Effector memory CD4-positive, alpha-beta T cell (primary cell): ENCODE results near the gene ZBTB1.
"Not testable (repeated sequence)": the region's sequence is repeated elsewhere in the genome, so short reads cannot be mapped to it uniquely, and the experiment has no call there.

Experiments used
- DNase-seq, 3 donors: peaks; one replicate each; pipeline ENCODE4 v3.0.0-alpha.2; 2020
- H3K27ac ChIP-seq: 2 replicates; pipeline ENCODE4 v1.7.0; 2013; ENCODE audit warnings: mild to moderate bottlenecking, low read length, moderate library complexity; ENCODE audit not compliant: insufficient read depth, poor library complexity, severe bottlenecking
- H3K27me3 ChIP-seq: replicated peaks from 2 replicates; pipeline ENCODE4 v1.7.0; 2013; ENCODE audit warnings: mild to moderate bottlenecking, low read length; ENCODE audit not compliant: insufficient read depth, control insufficient read depth, poor library complexity, severe bottlenecking
- H3K36me3 ChIP-seq: 2 replicates; pipeline ENCODE4 v1.7.0; 2013; ENCODE audit warnings: mild to moderate bottlenecking, low read length, moderate library complexity; ENCODE audit not compliant: control insufficient read depth, insufficient read depth
- H3K4me1 ChIP-seq: 2 replicates; pipeline ENCODE4 v1.7.0; 2013; ENCODE audit warnings: low read length, mild to moderate bottlenecking; ENCODE audit not compliant: control insufficient read depth, insufficient read depth, poor library complexity, severe bottlenecking
- H3K4me3 ChIP-seq: 2 replicates; pipeline ENCODE4 v1.7.0; 2013; ENCODE audit warnings: low read length, low read depth, mild to moderate bottlenecking; ENCODE audit not compliant: insufficient read depth, poor library complexity, severe bottlenecking
- H3K9me3 ChIP-seq: 2 replicates; pipeline ENCODE4 v1.7.0; 2013; ENCODE audit warnings: mild to moderate bottlenecking, low read length, moderate library complexity; ENCODE audit not compliant: control insufficient read depth

ZBTB1 gene

DNA sequence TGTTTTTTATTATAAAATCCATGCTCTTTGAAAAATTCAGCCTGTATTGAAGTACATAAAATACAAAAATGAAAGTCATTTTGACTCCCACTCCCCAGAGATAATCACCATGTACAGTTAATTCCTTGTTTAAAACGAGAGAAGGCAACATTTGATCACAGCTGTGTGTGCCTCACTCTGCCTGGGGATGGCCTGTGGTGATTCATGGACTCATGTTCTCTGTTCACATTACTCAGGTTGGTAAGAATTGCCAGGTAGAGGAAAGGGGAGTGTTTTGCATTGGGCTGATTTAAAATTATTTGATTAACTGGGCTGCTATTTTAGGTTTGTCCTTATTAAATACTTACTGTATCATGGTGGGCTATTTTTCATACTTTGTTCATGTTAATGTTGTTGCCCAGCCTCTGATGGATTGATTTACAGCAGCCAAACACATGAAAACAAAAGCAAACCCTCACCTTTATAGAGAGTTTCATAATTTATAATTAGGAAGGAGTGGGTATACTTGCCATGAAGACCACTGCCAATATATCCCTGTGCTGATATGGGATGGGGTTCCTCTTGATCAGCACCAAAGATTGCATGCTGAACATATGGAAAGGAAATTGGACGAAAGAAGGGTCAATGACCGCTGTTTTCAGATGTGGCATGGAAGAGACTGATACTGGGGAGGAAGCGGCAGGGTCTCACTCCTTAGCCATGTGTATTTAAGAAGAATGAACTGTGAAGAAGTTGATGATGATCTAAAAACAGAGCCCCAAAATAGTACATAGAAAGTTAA lies 3.0 kb downstream of the ZBTB1 start:
- Histone ChIP-seq H3K9me3 (no peaks in the 10 kb centered on the region), H3K4me3 (peak overlapping the region; percentile 69), H3K4me1 (peaks cover 45% of the 10 kb centered on the region), H3K27ac (peak overlapping the region; percentile 45), H3K36me3 (peaks cover 4% of the 10 kb centered on the region), H3K27me3 (no peaks in the 10 kb centered on the region)
- DNase-seq = peak in 1 of 3 donors; percentile 8

DNA sequence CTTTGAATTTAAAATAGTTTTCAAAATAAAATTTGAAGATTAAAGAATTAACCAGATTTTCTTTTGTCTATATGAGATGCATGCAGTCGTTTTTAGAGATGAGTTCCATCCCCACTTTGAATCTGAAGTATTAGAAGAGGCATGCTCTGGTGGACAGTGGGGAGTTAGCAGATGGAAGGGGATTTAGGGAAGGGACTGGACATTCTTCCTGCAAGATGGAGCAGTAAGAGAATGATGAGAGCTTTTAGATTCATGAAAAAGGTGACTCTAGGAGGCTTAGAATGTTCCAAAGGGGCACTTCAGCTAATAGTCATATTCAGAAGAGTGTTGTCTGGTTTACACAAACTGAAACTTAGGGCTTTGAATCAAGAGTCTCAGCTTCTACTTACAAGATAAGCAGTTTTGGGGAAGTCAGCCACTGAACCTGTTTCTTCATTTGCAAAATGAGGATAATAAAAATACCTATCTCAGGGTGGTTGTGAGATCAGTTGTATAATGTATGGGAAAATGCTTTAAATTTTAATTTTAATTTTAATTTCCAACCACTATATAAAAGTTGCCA lies 3.7 kb downstream of the ZBTB1 start:
- no peak for DNase-seq
- Histone ChIP-seq H3K36me3 (peaks cover 4% of the 10 kb centered on the region), H3K27me3 (no peaks in the 10 kb centered on the region), H3K4me3 (no peak overlapping the region), H3K4me1 (peaks cover 51% of the 10 kb centered on the region), H3K9me3 (no peaks in the 10 kb centered on the region), H3K27ac (peak overlapping the region; percentile 17)

DNA sequence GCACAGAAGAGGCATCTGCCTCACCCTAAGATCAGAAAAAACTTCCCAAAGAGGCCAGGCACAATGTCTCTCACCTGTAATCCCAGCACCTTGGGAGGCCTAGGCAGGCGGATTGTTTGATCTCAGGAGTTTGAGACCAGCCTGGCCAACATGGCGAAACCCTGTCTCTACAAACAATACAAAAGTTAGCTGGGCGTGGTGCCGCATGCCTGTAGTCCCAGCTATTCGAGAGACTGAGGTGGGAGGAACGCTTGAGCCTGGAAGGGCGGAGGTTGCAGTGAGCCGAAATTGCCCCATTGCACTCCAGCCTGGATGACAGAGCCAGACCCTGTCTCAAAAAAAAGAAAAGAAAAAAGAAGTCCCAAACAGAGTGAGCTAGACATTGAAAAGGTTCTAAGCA lies 4.5 kb downstream of the ZBTB1 start:
- H3K4me1 ChIP-seq = peaks cover 50% of the 10 kb centered on the region
- DNase-seq = no peak
- H3K27me3 ChIP-seq = no peaks in the 10 kb centered on the region
- no peaks in the 10 kb centered on the region for H3K9me3 ChIP-seq
- H3K36me3 ChIP-seq = peaks cover 4% of the 10 kb centered on the region
- H3K4me3 ChIP-seq = no peak overlapping the region
- no peak overlapping the region for H3K27ac ChIP-seq

DNA sequence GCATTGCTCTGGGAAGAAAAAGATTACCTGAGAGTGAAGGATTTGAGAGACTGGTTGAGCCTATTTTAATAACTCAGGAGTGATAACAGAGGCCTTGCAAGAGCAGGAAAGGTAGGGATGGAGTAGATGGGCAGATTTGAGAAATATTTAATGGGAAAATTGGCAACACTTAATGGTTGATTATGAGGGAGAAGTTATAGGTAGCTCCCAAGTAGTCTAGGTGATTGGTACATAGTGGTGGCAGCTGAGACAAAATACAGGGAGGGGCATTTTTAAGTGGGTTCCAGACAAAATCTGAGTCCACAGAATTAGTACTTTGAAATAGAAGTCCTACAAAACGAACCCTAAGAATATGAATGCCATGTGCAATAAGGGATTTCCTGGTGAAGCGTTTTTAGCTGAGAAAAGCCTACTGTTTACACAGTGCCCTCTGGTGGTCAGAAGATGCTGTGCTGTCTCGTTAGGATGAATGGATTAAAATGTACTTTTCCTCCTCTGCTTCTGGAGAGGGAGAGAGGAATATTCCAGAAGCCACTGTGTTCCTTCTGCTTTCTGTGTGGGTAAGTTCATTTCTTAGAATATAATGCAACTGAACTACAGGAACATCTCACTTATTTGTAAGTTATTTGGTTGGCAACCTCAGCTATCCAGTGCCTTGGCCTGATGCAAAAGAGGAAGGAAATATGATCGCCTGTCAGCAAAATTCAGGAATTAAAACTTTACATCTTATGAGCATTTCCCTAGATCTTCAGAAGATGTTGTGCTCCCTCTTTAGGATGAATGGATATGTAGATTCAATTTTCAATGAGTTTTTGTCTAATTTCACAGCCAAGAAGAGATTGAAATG lies 6.5 kb downstream of the ZBTB1 start:
- no peaks in the 10 kb centered on the region for H3K9me3 ChIP-seq
- no peak overlapping the region for H3K4me3 ChIP-seq
- H3K27ac ChIP-seq = peak overlapping the region; percentile 36
- H3K36me3 ChIP-seq = peaks cover 4% of the 10 kb centered on the region
- peak in 2 of 3 donors; percentile 26 to 63 for DNase-seq
- H3K4me1 ChIP-seq = peaks cover 46% of the 10 kb centered on the region
- H3K27me3 ChIP-seq = no peaks in the 10 kb centered on the region

DNA sequence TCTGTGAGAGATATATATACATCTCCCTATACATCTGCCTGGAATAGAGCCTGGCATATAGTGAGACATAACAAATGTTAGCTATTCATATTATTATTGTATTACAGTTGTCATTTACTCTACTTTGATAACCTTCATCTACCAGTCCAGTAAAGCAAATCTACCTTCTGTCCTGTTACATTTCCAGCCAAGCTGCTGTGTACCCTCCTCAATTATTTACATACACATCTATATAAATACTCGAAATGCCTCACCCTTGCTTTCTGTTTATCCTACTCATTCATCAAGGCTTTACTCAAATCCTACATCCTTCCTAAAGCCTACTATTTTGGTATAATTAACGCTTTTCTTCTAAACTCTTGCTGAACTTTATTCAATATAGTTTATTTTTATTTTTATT lies 8.7 kb downstream of the ZBTB1 start:
- Histone ChIP-seq H3K27ac (no peak overlapping the region), H3K4me1 (peaks cover 32% of the 10 kb centered on the region), H3K4me3 (no peak overlapping the region), H3K36me3 (peaks cover 4% of the 10 kb centered on the region), H3K27me3 (no peaks in the 10 kb centered on the region), H3K9me3 (no peaks in the 10 kb centered on the region)
- no peak for DNase-seq

- peaks cover 4% of the 10 kb centered on the region for H3K36me3 ChIP-seq
- no peaks in the 10 kb centered on the region for H3K27me3 ChIP-seq
- H3K27ac ChIP-seq = no peak overlapping the region
- DNase-seq = no peak
- H3K4me3 ChIP-seq = no peak overlapping the region
- H3K9me3 ChIP-seq = no peaks in the 10 kb centered on the region
- H3K4me1 ChIP-seq = peaks cover 23% of the 10 kb centered on the region
Observed at GRCh38 chr14:64515053-64515452, 10.5 kb downstream of the ZBTB1 start.

DNA sequence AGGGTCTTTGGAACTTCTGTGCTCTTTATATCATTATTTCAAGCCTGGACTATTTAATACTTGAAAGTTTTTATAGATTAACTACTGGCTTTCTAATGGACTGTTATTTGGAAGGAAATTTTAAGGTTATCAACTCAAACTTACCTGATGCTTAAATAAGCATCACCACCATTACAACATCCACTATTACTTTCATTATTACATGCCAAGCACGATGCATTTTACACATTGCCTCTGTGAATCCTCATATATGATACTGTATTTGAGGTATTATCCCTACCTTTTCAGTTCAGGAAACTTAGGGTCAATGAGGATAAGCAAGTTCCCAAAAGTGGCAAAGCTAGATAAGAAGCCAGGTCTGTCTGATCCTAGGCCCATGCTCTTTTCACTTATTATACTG lies 12.4 kb downstream of the ZBTB1 start:
- no peaks in the 10 kb centered on the region for H3K9me3 ChIP-seq
- peaks cover 12% of the 10 kb centered on the region for H3K4me1 ChIP-seq
- no peaks in the 10 kb centered on the region for H3K27me3 ChIP-seq
- H3K27ac ChIP-seq = no peak overlapping the region
- peaks cover 14% of the 10 kb centered on the region for H3K36me3 ChIP-seq
- H3K4me3 ChIP-seq = no peak overlapping the region
- DNase-seq = no peak

- H3K4me1 ChIP-seq, H3K4me3 ChIP-seq, H3K9me3 ChIP-seq, DNase-seq, H3K27me3 ChIP-seq, H3K27ac ChIP-seq: not testable (repeated sequence)
- H3K36me3 ChIP-seq = peaks cover 17% of the 10 kb centered on the region
Observed at GRCh38 chr14:64517667-64518066, 13.1 kb downstream of the ZBTB1 start.

GRCh38 chr14:64518229-64518628 lies 13.7 kb downstream of the ZBTB1 start:
- Histone ChIP-seq H3K27me3 (no peaks in the 10 kb centered on the region), H3K9me3 (no peaks in the 10 kb centered on the region), H3K4me3 (no peak overlapping the region), H3K36me3 (peaks cover 22% of the 10 kb centered on the region), H3K27ac (no peak overlapping the region), H3K4me1 (peaks cover 4% of the 10 kb centered on the region)
- no peak for DNase-seq

GRCh38 chr14:64520699-64521098 lies 16.1 kb downstream of the ZBTB1 start:
- Histone ChIP-seq H3K36me3 (peaks cover 23% of the 10 kb centered on the region), H3K4me3 (no peak overlapping the region), H3K27me3 (no peaks in the 10 kb centered on the region), H3K4me1 (peaks cover 4% of the 10 kb centered on the region), H3K27ac (no peak overlapping the region), H3K9me3 (no peaks in the 10 kb centered on the region)
- no peak for DNase-seq
